Mesendoderm (in vitro differentiated cells): ENCODE results near the gene CCDC78.

Experiments used
- DNase-seq: peaks from one replicate; pipeline ENCODE4 v3.0.0; 2013
- H2AK5ac ChIP-seq: 2 replicates; pipeline ENCODE4 v1.6.1; 2013; ENCODE audit warnings: low read length, inconsistent platforms
- H2BK120ac ChIP-seq: 2 replicates; pipeline ENCODE4 v1.6.1; 2013; ENCODE audit warnings: low read depth, mild to moderate bottlenecking, low read length, moderate library complexity, mixed read lengths
- H2BK15ac ChIP-seq: replicated peaks from 2 replicates; pipeline ENCODE4 v1.6.1; 2013; ENCODE audit warnings: low read depth, mild to moderate bottlenecking, moderate library complexity
- H2BK5ac ChIP-seq: 2 replicates; pipeline ENCODE4 v1.6.1; 2013; ENCODE audit warnings: low read length, inconsistent platforms
- H3K18ac ChIP-seq: 2 replicates; pipeline ENCODE4 v1.6.1; 2013; ENCODE audit warnings: mild to moderate bottlenecking, low read length, mixed read lengths
- H3K23ac ChIP-seq: one replicate; pipeline ENCODE4 v1.6.1; 2013; ENCODE audit warnings: low read length
- H3K27ac ChIP-seq: 2 replicates; pipeline ENCODE4 v1.5.1; 2013; ENCODE audit warnings: low read depth, mild to moderate bottlenecking, inconsistent platforms, low read length, moderate library complexity
- H3K27me3 ChIP-seq: 2 replicates; pipeline ENCODE4 v1.6.1; 2013; ENCODE audit warnings: low read length, control low read depth, mild to moderate bottlenecking, inconsistent platforms; ENCODE audit not compliant: insufficient read depth, poor library complexity
- H3K36me3 ChIP-seq: 2 replicates; pipeline ENCODE4 v1.6.1; 2013; ENCODE audit warnings: low read length, inconsistent platforms; ENCODE audit not compliant: control insufficient read depth, insufficient read depth
- H3K4ac ChIP-seq: one replicate; pipeline ENCODE4 v1.6.1; 2013; ENCODE audit warnings: low read depth, mild to moderate bottlenecking, low read length, moderate library complexity
- H3K4me1 ChIP-seq: 2 replicates; pipeline ENCODE4 v1.6.1; 2013; ENCODE audit warnings: low read depth, low read length, inconsistent platforms; ENCODE audit not compliant: control insufficient read depth
- H3K4me2 ChIP-seq: 2 replicates; pipeline ENCODE4 v1.6.1; 2013; ENCODE audit warnings: low read length
- H3K4me3 ChIP-seq: 2 replicates; pipeline ENCODE4 v1.5.1; 2013; ENCODE audit warnings: mild to moderate bottlenecking, low read length
- H3K56ac ChIP-seq: one replicate; pipeline ENCODE4 v1.6.1; 2013; ENCODE audit warnings: low read length
- H3K79me1 ChIP-seq: 2 replicates; pipeline ENCODE4 v1.6.1; 2013; ENCODE audit warnings: low read length, inconsistent platforms
- H3K79me2 ChIP-seq: 2 replicates; pipeline ENCODE4 v1.6.1; 2013; ENCODE audit warnings: mild to moderate bottlenecking, low read length; ENCODE audit not compliant: control insufficient read depth, insufficient read depth
- H3K9ac ChIP-seq: 2 replicates; pipeline ENCODE4 v1.6.1; 2013; ENCODE audit warnings: low read length, inconsistent platforms
- H4K5ac ChIP-seq: one replicate; pipeline ENCODE4 v1.6.1; 2013; ENCODE audit warnings: low read length
- H4K8ac ChIP-seq: one replicate; pipeline ENCODE4 v1.6.1; 2013; ENCODE audit warnings: low read depth, mild to moderate bottlenecking, control low read depth, low read length, moderate library complexity
- WGBS: extraction: QIAGEN DNeasy Blood & Tissue Kit; methylation state at CpG from one replicate; pipeline ENCODE4 v1.1.7; 2013; ENCODE audit warnings: low lambda C conversion rate, missing lambda C conversion rate; ENCODE audit not compliant: insufficient coverage; ENCODE audit errors: extremely low coverage; 5-methylcytosine and 5-hydroxymethylcytosine counted together

The CCDC78 gene

GRCh38 chr16:716768-717325, 9.4 kb downstream of the CCDC78 start:
- Histone ChIP-seq H3K79me2 (no peaks in the 10 kb centered on the region), H3K56ac (no peak overlapping the region), H3K4me2 (no peak overlapping the region), H4K5ac (no peak overlapping the region), H2BK15ac (no peak overlapping the region), H2AK5ac (no peak overlapping the region), H3K27ac (no peak overlapping the region), H3K4me1 (peaks cover 4% of the 10 kb centered on the region), H3K9ac (no peak overlapping the region), H2BK120ac (no peak overlapping the region), H3K18ac (no peak overlapping the region), H3K36me3 (no peaks in the 10 kb centered on the region), H3K4me3 (no peak overlapping the region), H2BK5ac (no peak overlapping the region), H3K23ac (no peak overlapping the region), H3K27me3 (peaks cover 7% of the 10 kb centered on the region), H3K4ac (no peak overlapping the region), H3K79me1 (no peaks in the 10 kb centered on the region), H4K8ac (no peak overlapping the region)
- no peak for DNase-seq
- WGBS = no CpG with 5 or more reads among the region's 29 CpGs

GRCh38 chr16:716200-716568, 10.1 kb downstream of the CCDC78 start:
- Histone ChIP-seq H3K79me1 (no peaks in the 10 kb centered on the region), H3K36me3 (no peaks in the 10 kb centered on the region), H3K56ac (peak overlapping the region; percentile 17), H3K4me1 (peaks cover 4% of the 10 kb centered on the region), H3K18ac (no peak overlapping the region), H2BK120ac (no peak overlapping the region), H3K27me3 (peaks cover 7% of the 10 kb centered on the region), H4K8ac (no peak overlapping the region), H2BK5ac (no peak overlapping the region), H3K4ac (no peak overlapping the region), H3K4me3 (no peak overlapping the region), H3K9ac (no peak overlapping the region), H3K4me2 (no peak overlapping the region), H2BK15ac (no peak overlapping the region), H2AK5ac (no peak overlapping the region), H3K79me2 (no peaks in the 10 kb centered on the region), H3K23ac (peak overlapping the region; percentile 4), H3K27ac (no peak overlapping the region), H4K5ac (no peak overlapping the region)
- peak; percentile 32 for DNase-seq
- WGBS = no CpG with 5 or more reads among the region's 12 CpGs

DNA sequence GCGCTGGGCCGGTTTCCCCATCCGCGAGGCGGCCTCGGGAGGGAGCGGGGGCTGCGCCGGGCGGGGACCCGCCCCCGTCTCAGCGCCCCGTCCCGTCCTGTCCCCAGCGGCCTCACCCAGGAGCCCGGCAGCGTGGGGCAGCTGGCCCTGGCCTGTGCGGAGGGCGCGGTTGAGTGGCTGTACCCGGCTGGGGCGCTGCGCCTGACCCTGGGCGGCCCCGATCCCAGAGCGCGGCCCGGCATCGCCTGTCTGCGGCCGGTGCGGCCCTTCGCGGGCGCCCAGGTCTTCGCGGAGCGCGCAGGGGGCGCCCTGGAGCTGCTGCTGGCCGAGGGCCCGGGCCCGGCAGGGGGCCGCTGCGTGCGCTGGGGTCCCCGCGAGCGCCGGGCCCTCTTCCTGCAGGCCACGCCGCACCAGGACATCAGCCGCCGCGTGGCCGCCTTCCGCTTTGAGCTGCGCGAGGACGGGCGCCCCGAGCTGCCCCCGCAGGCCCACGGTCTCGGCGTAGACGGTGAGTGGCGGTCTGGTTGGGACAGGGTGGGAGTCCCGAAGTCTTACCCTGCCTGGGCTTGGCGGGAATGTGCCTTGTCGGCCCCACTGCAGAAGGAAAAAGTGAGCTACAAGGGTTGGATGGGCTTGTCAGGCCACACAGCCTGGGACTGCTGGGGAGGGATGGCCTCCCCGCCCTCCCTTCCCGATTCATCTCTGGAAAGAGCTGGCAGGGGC, 10.6 kb downstream of the CCDC78 start:
- Histone ChIP-seq H3K4me3 (no peak overlapping the region), H3K4me2 (peak overlapping the region; percentile 58), H3K23ac (no peak overlapping the region), H2BK5ac (no peak overlapping the region), H3K56ac (peak overlapping the region; percentile 58), H3K4ac (no peak overlapping the region), H3K79me2 (no peaks in the 10 kb centered on the region), H4K5ac (no peak overlapping the region), H2BK120ac (no peak overlapping the region), H4K8ac (no peak overlapping the region), H2AK5ac (no peak overlapping the region), H3K18ac (no peak overlapping the region), H3K9ac (peak overlapping the region; percentile 47), H3K79me1 (no peaks in the 10 kb centered on the region), H3K36me3 (no peaks in the 10 kb centered on the region), H2BK15ac (no peak overlapping the region), H3K27me3 (peaks cover 7% of the 10 kb centered on the region), H3K4me1 (peaks cover 4% of the 10 kb centered on the region), H3K27ac (no peak overlapping the region)
- WGBS = no CpG with 5 or more reads among the region's 74 CpGs
- DNase-seq = peak; percentile 30

- H3K79me1 ChIP-seq = no peaks in the 10 kb centered on the region
- peak within 1 kb of the TSS; percentile 58 for H3K56ac ChIP-seq
- H3K18ac ChIP-seq = no peak within 1 kb of the TSS
- no peak within 1 kb of the TSS for H2BK5ac ChIP-seq
- H2BK15ac ChIP-seq = no peak within 1 kb of the TSS
- H2BK120ac ChIP-seq = no peak within 1 kb of the TSS
- DNase-seq = peak; percentile 83
- no peaks in the 10 kb centered on the region for H3K4me1 ChIP-seq
- H3K4me2 ChIP-seq = peak within 1 kb of the TSS; percentile 58
- H4K8ac ChIP-seq = no peak within 1 kb of the TSS
- H3K4me3 ChIP-seq = no peak within 1 kb of the TSS
- no CpG with 5 or more reads among the region's 108 CpGs for WGBS
- peak within 1 kb of the TSS; percentile 47 for H3K9ac ChIP-seq
- no peak within 1 kb of the TSS for H2AK5ac ChIP-seq
- H3K79me2 ChIP-seq = no peaks in the 10 kb centered on the region
- H3K23ac ChIP-seq = no peak within 1 kb of the TSS
- H3K4ac ChIP-seq = no peak within 1 kb of the TSS
- H4K5ac ChIP-seq = no peak within 1 kb of the TSS
- no peak within 1 kb of the TSS for H3K27ac ChIP-seq
- no peaks in the 10 kb centered on the region for H3K36me3 ChIP-seq
- H3K27me3 ChIP-seq = peaks cover 7% of the 10 kb centered on the region
Observed at GRCh38 chr16:714558-715476, 11.4 kb downstream of the CCDC78 start, which contains the start of gene METRN. METRN (plus strand) TSS chr16:715118; CDS start chr16:715290, 172 bp downstream.

- Histone ChIP-seq H3K4me3 (no peak overlapping the region), H3K9ac (no peak overlapping the region), H2BK120ac (no peak overlapping the region), H3K23ac (no peak overlapping the region), H3K4me1 (no peaks in the 10 kb centered on the region), H3K18ac (no peak overlapping the region), H3K56ac (no peak overlapping the region), H3K4ac (no peak overlapping the region), H4K8ac (no peak overlapping the region), H2AK5ac (no peak overlapping the region), H4K5ac (no peak overlapping the region), H3K27me3 (peaks cover 7% of the 10 kb centered on the region), H3K27ac (no peak overlapping the region), H3K79me2 (no peaks in the 10 kb centered on the region), H3K4me2 (no peak overlapping the region), H3K79me1 (no peaks in the 10 kb centered on the region), H3K36me3 (no peaks in the 10 kb centered on the region), H2BK5ac (no peak overlapping the region), H2BK15ac (no peak overlapping the region)
- WGBS = no CpG with 5 or more reads among the region's 11 CpGs
- DNase-seq = no peak
Observed at GRCh38 chr16:714079-714478, 12.2 kb downstream of the CCDC78 start.
